Hepatocyte (in vitro differentiated cells): Measurements from ENCODE around the gene EXOC1. TPM values are rescaled to one million over a fixed set of nuclear protein-coding genes. Genes with fewer than 3 reads are reported as not detected.
A peak's percentile ranks its signal among the peaks of the same experiment; 100 is the strongest.
"Not testable (repeated sequence)": the region's sequence is repeated elsewhere in the genome, so short reads cannot be mapped to it uniquely, and the experiment has no call there.

ENCODE experiments used
- DNase-seq: peaks from one replicate; pipeline ENCODE4 v3.0.0-alpha.2; 2016; ENCODE audit warnings: low spot score
- H2AFZ ChIP-seq: fragments of 200-600 bp; sonication (generic); 2 replicates; pipeline ENCODE4 v1.6.0; 2016; ENCODE audit warnings: antibody characterized with exemption, mild to moderate bottlenecking
- H3K27ac ChIP-seq: fragments of 200-600 bp; sonication (generic); 2 replicates; pipeline ENCODE4 v1.5.1; 2016; ENCODE audit warnings: mild to moderate bottlenecking
- H3K27me3 ChIP-seq: fragments of 200-600 bp; sonication (generic); 2 replicates; pipeline ENCODE4 v1.6.1; 2016
- H3K36me3 ChIP-seq: fragments of 200-600 bp; sonication (generic); replicated peaks from 2 replicates; pipeline ENCODE4 v1.5.1; 2016; ENCODE audit warnings: low read depth; ENCODE audit not compliant: insufficient read depth
- H3K4me1 ChIP-seq: fragments of 200-600 bp; sonication (generic); 2 replicates; pipeline ENCODE4 v1.5.1; 2016; ENCODE audit warnings: mild to moderate bottlenecking, moderate library complexity; ENCODE audit not compliant: insufficient read depth
- H3K4me2 ChIP-seq: fragments of 200-600 bp; sonication (generic); 2 replicates; pipeline ENCODE4 v1.6.0; 2016
- H3K4me3 ChIP-seq: fragments of 200-600 bp; sonication (generic); 2 replicates; pipeline ENCODE4 v1.5.1; 2016; ENCODE audit warnings: mild to moderate bottlenecking
- H3K79me2 ChIP-seq: fragments of 200-600 bp; sonication (generic); 2 replicates; pipeline ENCODE4 v1.6.0; 2017; ENCODE audit warnings: mild to moderate bottlenecking
- H3K9me2 ChIP-seq: fragments of 200-600 bp; sonication (generic); replicated peaks from 2 replicates; pipeline ENCODE4 v1.6.0; 2017; ENCODE audit warnings: mild to moderate bottlenecking; ENCODE audit not compliant: insufficient read depth
- H3K9me3 ChIP-seq: fragments of 200-600 bp; sonication (generic); 2 replicates; pipeline ENCODE4 v1.5.1; 2016; ENCODE audit warnings: low read depth, mild to moderate bottlenecking
- H4K20me1 ChIP-seq: fragments of 200-600 bp; sonication (generic); 2 replicates; pipeline ENCODE4 v1.6.0; 2016; ENCODE audit warnings: mild to moderate bottlenecking; ENCODE audit not compliant: insufficient read depth, poor library complexity, severe bottlenecking
- EZH2 ChIP-seq: fragments of 200-600 bp; sonication (generic); IDR thresholded peaks from 2 replicates; pipeline ENCODE4 v1.6.1; 2016; ENCODE audit warnings: antibody characterized with exemption, mild to moderate bottlenecking, borderline replicate concordance
- EZH2phosphoT487 ChIP-seq: fragments of 200-600 bp; sonication (generic); IDR thresholded peaks from one replicate; pipeline ENCODE4 v1.6.1; 2018; ENCODE audit warnings: antibody characterized with exemption, mild to moderate bottlenecking, low read depth, moderate library complexity; ENCODE audit not compliant: unreplicated experiment, severe bottlenecking
- WGBS: methylation state at CpG from one replicate; pipeline ENCODE4 v1.1.6; 2016; ENCODE audit warnings: low lambda C conversion rate; ENCODE audit errors: missing lambda C conversion rate; 5-methylcytosine and 5-hydroxymethylcytosine counted together
- polyA plus RNA-seq: library from polyadenylated mRNA; unstranded; fragments of >200 nt; fragmentation: Nextera tagmentation; extraction: Ambion mirVana; gene quantifications from 2 replicates; pipeline ENCODE4 v1.2.1, GENCODE V29; 2016
- total RNA-seq: library from RNA; depleted of rRNA; stranded (reverse); fragments of >200 nt; gene quantifications from 2 replicates; pipeline ENCODE4 v1.2.3, GENCODE V29; 2014
- TF ChIP-seq, protein P1 (sequence below): fragments of 200-600 bp; sonication (generic); IDR thresholded peaks from 2 replicates; pipeline ENCODE4 v1.5.1; 2016; ENCODE audit warnings: antibody characterized with exemption, mild to moderate bottlenecking; ENCODE audit not compliant: poor library complexity

The EXOC1 gene
- total and polyA plus RNA-seq, 2 experiments from 2014 or later: 15.7 to 31.4 TPM

DNA sequence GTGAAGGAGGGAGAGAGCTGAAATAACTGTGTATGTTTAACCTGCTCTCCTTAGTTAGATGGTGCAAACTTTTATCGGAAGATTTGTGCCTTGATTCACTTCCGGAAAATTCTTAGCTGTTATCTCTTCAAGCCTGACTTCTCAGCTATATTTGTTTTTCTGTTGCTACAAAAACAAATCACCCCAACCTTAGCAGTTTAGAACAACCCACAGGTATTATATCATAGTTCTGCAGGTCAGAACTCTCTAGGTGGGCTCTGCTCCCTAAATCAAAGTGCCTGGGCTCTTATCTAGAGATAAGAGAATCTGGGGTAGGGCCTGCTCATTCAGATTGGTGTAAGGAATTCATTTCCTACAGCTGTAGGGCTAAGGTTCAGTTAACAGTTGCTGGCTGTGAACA, 80.2 kb downstream of the EXOC1 start:
- Histone ChIP-seq H3K79me2 (no peaks in the 10 kb centered on the region), H3K4me3 (no peak overlapping the region), H3K9me2 (no peaks in the 10 kb centered on the region), H3K36me3 (no peaks in the 10 kb centered on the region), H3K27me3 (no peaks in the 10 kb centered on the region), H3K9me3 (no peaks in the 10 kb centered on the region), H3K4me1 (no peaks in the 10 kb centered on the region), H2AFZ (no peak overlapping the region), H3K27ac (peak overlapping the region; percentile 17), H4K20me1 (no peaks in the 10 kb centered on the region), H3K4me2 (no peak overlapping the region)
- DNase-seq: no peak
- 65% methylated on average over 2 of the region's 2 CpGs for WGBS
- no peak for TF ChIP-seq EZH2
- no peak for TF ChIP-seq EZH2phosphoT487
- TF ChIP-seq, protein P1, sequence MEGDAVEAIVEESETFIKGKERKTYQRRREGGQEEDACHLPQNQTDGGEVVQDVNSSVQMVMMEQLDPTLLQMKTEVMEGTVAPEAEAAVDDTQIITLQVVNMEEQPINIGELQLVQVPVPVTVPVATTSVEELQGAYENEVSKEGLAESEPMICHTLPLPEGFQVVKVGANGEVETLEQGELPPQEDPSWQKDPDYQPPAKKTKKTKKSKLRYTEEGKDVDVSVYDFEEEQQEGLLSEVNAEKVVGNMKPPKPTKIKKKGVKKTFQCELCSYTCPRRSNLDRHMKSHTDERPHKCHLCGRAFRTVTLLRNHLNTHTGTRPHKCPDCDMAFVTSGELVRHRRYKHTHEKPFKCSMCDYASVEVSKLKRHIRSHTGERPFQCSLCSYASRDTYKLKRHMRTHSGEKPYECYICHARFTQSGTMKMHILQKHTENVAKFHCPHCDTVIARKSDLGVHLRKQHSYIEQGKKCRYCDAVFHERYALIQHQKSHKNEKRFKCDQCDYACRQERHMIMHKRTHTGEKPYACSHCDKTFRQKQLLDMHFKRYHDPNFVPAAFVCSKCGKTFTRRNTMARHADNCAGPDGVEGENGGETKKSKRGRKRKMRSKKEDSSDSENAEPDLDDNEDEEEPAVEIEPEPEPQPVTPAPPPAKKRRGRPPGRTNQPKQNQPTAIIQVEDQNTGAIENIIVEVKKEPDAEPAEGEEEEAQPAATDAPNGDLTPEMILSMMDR: no peak

DNA sequence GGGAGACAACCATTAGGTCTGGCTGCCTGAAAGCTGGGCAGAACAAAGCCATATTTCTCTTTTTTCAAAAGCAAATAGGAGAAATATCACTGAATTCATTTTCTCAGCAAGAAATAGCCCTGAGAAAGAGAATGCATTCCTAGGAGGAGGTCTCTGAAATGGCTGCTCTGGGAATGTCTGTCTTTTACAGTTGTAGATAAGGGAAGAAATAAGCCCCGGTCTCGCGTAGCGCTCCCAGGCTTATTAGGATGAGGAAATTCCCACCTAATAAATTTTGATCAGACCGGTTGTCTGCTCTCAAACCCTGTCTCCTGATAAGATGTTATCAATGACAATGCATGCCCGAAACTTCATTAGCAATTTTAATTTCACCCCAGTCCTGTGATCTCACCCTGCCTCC, 82.5 kb downstream of the EXOC1 start:
- not testable (repeated sequence) for H3K4me1 ChIP-seq, H3K27ac ChIP-seq, H4K20me1 ChIP-seq, H3K4me2 ChIP-seq, H3K27me3 ChIP-seq, H2AFZ ChIP-seq, H3K4me3 ChIP-seq, H3K9me3 ChIP-seq, H3K36me3 ChIP-seq, DNase-seq, H3K79me2 ChIP-seq, H3K9me2 ChIP-seq
- 94% methylated on average over 6 of the region's 6 CpGs for WGBS

DNA sequence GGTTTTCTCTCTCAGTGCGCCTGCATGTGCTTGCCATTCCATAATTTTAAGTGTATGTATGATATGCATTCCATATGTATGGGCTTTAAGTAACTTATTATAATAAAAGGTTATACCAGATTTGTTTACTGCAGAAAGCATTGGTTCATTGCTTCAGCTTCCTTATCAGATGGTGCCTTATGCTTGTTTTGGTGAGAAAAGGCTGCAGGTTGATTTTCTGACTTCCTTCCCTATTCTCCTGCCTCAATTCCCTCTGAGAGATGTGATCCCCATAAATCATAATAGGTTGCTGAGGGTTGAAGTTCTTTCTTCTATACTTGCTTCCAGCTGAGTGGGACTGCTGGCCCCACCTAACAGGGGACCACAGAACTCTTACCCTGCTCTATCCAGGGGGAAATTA, 85.0 kb downstream of the EXOC1 start:
- no peak for DNase-seq
- no peaks in the 10 kb centered on the region for H3K27me3 ChIP-seq
- no peaks in the 10 kb centered on the region for H4K20me1 ChIP-seq
- H3K4me2 ChIP-seq: no peak overlapping the region
- H3K27ac ChIP-seq: no peak overlapping the region
- no peaks in the 10 kb centered on the region for H3K36me3 ChIP-seq
- H3K4me3 ChIP-seq: no peak overlapping the region
- no peaks in the 10 kb centered on the region for H3K9me3 ChIP-seq
- H3K9me2 ChIP-seq: no peaks in the 10 kb centered on the region
- no peaks in the 10 kb centered on the region for H3K4me1 ChIP-seq
- WGBS: 96% methylated on average over 1 of the region's 1 CpG
- H2AFZ ChIP-seq: no peak overlapping the region
- H3K79me2 ChIP-seq: no peaks in the 10 kb centered on the region
- TF ChIP-seq EZH2 (no peak), EZH2phosphoT487 (no peak)
- TF ChIP-seq, protein P1: no peak

DNA sequence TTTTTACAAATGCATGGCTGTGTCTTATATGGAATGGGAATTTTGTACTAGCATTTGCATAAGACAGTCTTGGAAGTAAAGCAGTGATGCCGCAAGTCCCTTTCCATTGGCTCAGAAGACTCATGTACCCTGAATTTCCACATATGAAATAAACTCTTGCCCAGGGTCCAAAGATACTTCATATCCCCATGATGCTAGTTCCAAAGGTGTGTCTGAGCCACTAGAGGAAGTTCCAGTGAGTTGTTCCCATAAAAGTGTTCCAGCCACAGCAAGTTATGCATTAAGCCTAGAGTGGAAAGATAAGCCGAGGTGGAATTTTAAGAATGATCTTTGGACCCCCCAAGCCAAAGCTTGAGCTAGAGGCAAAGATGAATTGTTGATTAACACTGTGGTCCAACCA, 86.0 kb downstream of the EXOC1 start:
- H3K27ac ChIP-seq: no peak overlapping the region
- no peaks in the 10 kb centered on the region for H3K79me2 ChIP-seq
- WGBS: 78% methylated on average over 2 of the region's 2 CpGs
- no peaks in the 10 kb centered on the region for H3K27me3 ChIP-seq
- peak; percentile 45 for DNase-seq
- no peaks in the 10 kb centered on the region for H3K36me3 ChIP-seq
- no peaks in the 10 kb centered on the region for H4K20me1 ChIP-seq
- TF ChIP-seq, protein P1: no peak
- no peak for TF ChIP-seq EZH2phosphoT487
- TF ChIP-seq EZH2: no peak
- H2AFZ ChIP-seq: no peak overlapping the region
- H3K9me2 ChIP-seq: no peaks in the 10 kb centered on the region
- H3K4me1 ChIP-seq: no peaks in the 10 kb centered on the region
- no peak overlapping the region for H3K4me3 ChIP-seq
- no peaks in the 10 kb centered on the region for H3K9me3 ChIP-seq
- H3K4me2 ChIP-seq: no peak overlapping the region
